HCT116 (cell line): ENCODE results near the gene KIAA0825. TPM values are rescaled to one million over a fixed set of nuclear protein-coding genes. Genes with fewer than 3 reads are reported as not detected.

Experiments
- ATAC-seq: fragments of 200-7000 bp; cut with Tn5 transposase; 2 replicates; pipeline ENCODE4 v1.9.1; 2020; ENCODE audit warnings: mild to moderate bottlenecking, moderate library complexity
- BruUV-seq: library from RNA; stranded (reverse); fragments of 400-500 nt; replicated peaks from 2 replicates; lab custom pipeline; 2021; lab: Mats Ljungman, UMichigan
- CTCF ChIA-PET: fragments of 300-600 bp; sonication (Branson Sonifier 250); formaldehyde crosslinking; loops from one replicate; lab custom pipeline; 2021; ENCODE audit warnings: antibody characterized with exemption; lab: Charles Lee
- POLR2A ChIA-PET: fragments of 300-600, 350-600 bp; sonication (Branson Sonifier 250); formaldehyde crosslinking; loops from one replicate; lab custom pipeline; 2021; ENCODE audit warnings: antibody characterized with exemption; lab: Charles Lee
- RAD21 ChIA-PET, 2 experiments: fragments of 300-600 bp; sonication (Branson Sonifier 250); formaldehyde crosslinking; loops; one replicate each; lab custom pipeline; 2023; ENCODE audit warnings: low total read pairs in 2 of 2; ENCODE audit not compliant: uncharacterized antibody in 2 of 2, unreplicated experiment in 2 of 2, low non-redundant PET in 1 of 2; lab: Charles Lee
- DNase-seq: peaks from one replicate; pipeline ENCODE4 v3.0.0-alpha.2; 2010; ENCODE audit warnings: low read depth, low spot score
- H2AFZ ChIP-seq: fragments of 200-600 bp; shearing (Covaris generic), sonication (generic); 2 replicates; pipeline ENCODE4 v1.6.1; 2017; ENCODE audit warnings: low read depth, mixed run types, mixed read lengths, antibody characterized with exemption, low read length; ENCODE audit not compliant: poor library complexity, severe bottlenecking
- H3K27ac ChIP-seq: 2 replicates; pipeline ENCODE4 v1.5.1; 2012; ENCODE audit warnings: low read depth, low read length
- H3K27me3 ChIP-seq: fragments of 200-600 bp; sonication (generic); 2 replicates; pipeline ENCODE4 v1.6.1; 2016; ENCODE audit warnings: mixed run types, low read length, mixed read lengths; ENCODE audit not compliant: insufficient read depth
- H3K36me3 ChIP-seq, 2 experiments: fragments of 200-500 bp in 1 of 2; fragments of 200-600 bp in 1 of 2; sonication (Bioruptor generic) in 1 of 2; sonication (generic) in 1 of 2; 2 replicates each; pipeline versions ENCODE4 v1.5.1 to v1.6.1; 2014 to 2016; ENCODE audit warnings: low read length in 2 of 2, inconsistent platforms in 1 of 2, mixed read lengths in 1 of 2, mixed run types in 1 of 2; ENCODE audit not compliant: insufficient read depth in 2 of 2, control insufficient read depth in 1 of 2
- H3K4me1 ChIP-seq, 2 experiments: fragments of 200-600 bp in 1 of 2; sonication (generic) in 1 of 2; 2 replicates each; pipeline versions ENCODE4 v1.5.1 to v1.6.1; 2012 to 2017; ENCODE audit warnings: low read length in 2 of 2, inconsistent platforms in 1 of 2, mild to moderate bottlenecking in 1 of 2, mixed read lengths in 1 of 2, mixed run types in 1 of 2, moderate library complexity in 1 of 2; ENCODE audit not compliant: insufficient read depth in 2 of 2, control insufficient read depth in 1 of 2
- H3K4me2 ChIP-seq: fragments of 200-600 bp; sonication (generic); 2 replicates; pipeline ENCODE4 v1.6.1; 2017; ENCODE audit warnings: mixed run types, low read length, mixed read lengths
- H3K4me3 ChIP-seq, 2 experiments: fragments of 200-600 bp in 1 of 2; sonication (generic) in 1 of 2; replicated peaks in 1 of 2; 2 replicates each; pipeline ENCODE4 v1.5.1; 2011 to 2016; ENCODE audit warnings: low read length in 2 of 2, control low read depth in 1 of 2, low read depth in 1 of 2, mild to moderate bottlenecking in 1 of 2, mixed read lengths in 1 of 2, mixed run types in 1 of 2
- H3K79me2 ChIP-seq: fragments of 200-600 bp; sonication (generic); 2 replicates; pipeline ENCODE4 v1.6.1; 2017; ENCODE audit warnings: mild to moderate bottlenecking, mixed run types, low read length, moderate library complexity, mixed read lengths; ENCODE audit not compliant: insufficient read depth
- H3K9ac ChIP-seq: fragments of 200-600 bp; sonication (generic); 2 replicates; pipeline ENCODE4 v1.6.1; 2016; ENCODE audit warnings: low read length, mixed read lengths
- H3K9me2 ChIP-seq: fragments of 200-600 bp; sonication (generic), shearing (Covaris generic); 2 replicates; pipeline ENCODE4 v1.6.1; 2017; ENCODE audit warnings: mixed run types, mild to moderate bottlenecking, moderate library complexity; ENCODE audit not compliant: insufficient read depth
- H3K9me3 ChIP-seq, 2 experiments: fragments of 200-500 bp in 1 of 2; fragments of 200-600 bp in 1 of 2; sonication (Bioruptor generic) in 1 of 2; sonication (generic) in 1 of 2; 2 replicates each; pipeline ENCODE4 v1.6.1; 2014 to 2017; ENCODE audit warnings: low read length in 2 of 2, mixed read lengths in 2 of 2, inconsistent platforms in 1 of 2, low read depth in 1 of 2, mild to moderate bottlenecking in 1 of 2, mixed run types in 1 of 2, moderate library complexity in 1 of 2; ENCODE audit not compliant: control insufficient read depth in 1 of 2, insufficient read depth in 1 of 2
- H4K20me1 ChIP-seq: fragments of 200-600 bp; sonication (generic), shearing (Covaris generic); 2 replicates; pipeline ENCODE4 v1.6.1; 2017; ENCODE audit warnings: mixed run types, mild to moderate bottlenecking, moderate library complexity; ENCODE audit not compliant: insufficient read depth
- EGR1 ChIP-seq: IDR thresholded peaks from 2 replicates; pipeline ENCODE4 v1.6.1; 2012; ENCODE audit warnings: low read depth
- POLR2AphosphoS5 ChIP-seq: IDR thresholded peaks from 2 replicates; pipeline ENCODE4 v1.6.1; 2011; ENCODE audit warnings: mild to moderate bottlenecking, low read depth, low read length, moderate library complexity
- SP1 ChIP-seq: IDR thresholded peaks from 2 replicates; pipeline ENCODE4 v1.6.1; 2012; ENCODE audit warnings: low read depth
- YY1 ChIP-seq: IDR thresholded peaks from 2 replicates; pipeline ENCODE4 v1.6.1; 2011; ENCODE audit warnings: low read length, low read depth, moderate library complexity, mild to moderate bottlenecking; ENCODE audit not compliant: insufficient replicate concordance; ENCODE audit errors: extremely low read depth
- ZNF274 ChIP-seq: fragments of 200-500 bp; sonication (Bioruptor generic); IDR thresholded peaks from 2 replicates; pipeline ENCODE4 v1.6.1; 2014; ENCODE audit warnings: mild to moderate bottlenecking, low read depth, low read length, inconsistent platforms
- intact Hi-C: fragments of 100-400 bp; cut with micrococcal nuclease; formaldehyde crosslinking; loops from 2 replicates; pipeline ENCODE4 v1.10.0; 2022
- total RNA-seq: library from RNA; stranded (reverse); gene quantifications from one replicate; pipeline ENCODE4 v1.2.1, GENCODE V29; 2021; ENCODE audit not compliant: unreplicated experiment
- TF ChIP-seq, protein P1 (sequence below): IDR thresholded peaks from 2 replicates; pipeline ENCODE4 v1.6.1; 2011; ENCODE audit warnings: mild to moderate bottlenecking, low read length, moderate library complexity; ENCODE audit not compliant: insufficient replicate concordance; ENCODE audit errors: extremely low read depth

KIAA0825 gene
- total RNA-seq, 1 experiment from 2014 or later = 1.4 TPM

DNA sequence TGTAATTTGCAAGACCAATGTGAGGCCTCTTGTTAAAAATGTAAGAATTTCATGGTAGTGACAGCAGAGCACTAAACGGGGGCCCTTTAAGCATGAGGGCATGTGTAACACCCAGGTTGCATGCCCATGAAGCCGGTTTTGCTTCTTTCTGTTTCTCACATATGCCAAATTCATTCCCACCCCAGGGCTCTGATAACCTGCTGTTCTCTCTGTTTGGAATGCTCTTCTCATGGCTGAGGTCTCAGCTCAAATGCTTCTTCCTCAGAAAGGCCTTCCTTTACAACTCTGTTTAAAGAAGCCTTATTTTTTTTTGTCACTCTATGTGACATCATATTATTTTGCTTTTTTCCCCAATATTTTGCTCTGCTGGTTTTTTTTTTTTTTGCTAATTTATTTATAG lies 369.0 kb downstream of the KIAA0825 start:
- Histone ChIP-seq H3K4me1 (no peaks in the 10 kb centered on the region), H3K27ac (no peak overlapping the region), H2AFZ (no peak overlapping the region), H3K27me3 (no peaks in the 10 kb centered on the region), H3K4me3 (no peak overlapping the region), H3K9me3 (no peaks in the 10 kb centered on the region), H3K9ac (no peak overlapping the region), H3K4me2 (no peak overlapping the region), H3K79me2 (no peaks in the 10 kb centered on the region), H3K9me2 (no peaks in the 10 kb centered on the region), H3K36me3 (no peaks in the 10 kb centered on the region), H4K20me1 (no peaks in the 10 kb centered on the region)
- ChIA-PET CTCF (no interaction called here), RAD21 (no interaction called here), POLR2A (no interaction called here)
- ATAC-seq (no peak), DNase-seq (no peak)
- BruUV-seq = no TSS peak
- TF ChIP-seq SP1 = no peak
- no peak for TF ChIP-seq EGR1
- intact Hi-C loops = no loop called here

DNA sequence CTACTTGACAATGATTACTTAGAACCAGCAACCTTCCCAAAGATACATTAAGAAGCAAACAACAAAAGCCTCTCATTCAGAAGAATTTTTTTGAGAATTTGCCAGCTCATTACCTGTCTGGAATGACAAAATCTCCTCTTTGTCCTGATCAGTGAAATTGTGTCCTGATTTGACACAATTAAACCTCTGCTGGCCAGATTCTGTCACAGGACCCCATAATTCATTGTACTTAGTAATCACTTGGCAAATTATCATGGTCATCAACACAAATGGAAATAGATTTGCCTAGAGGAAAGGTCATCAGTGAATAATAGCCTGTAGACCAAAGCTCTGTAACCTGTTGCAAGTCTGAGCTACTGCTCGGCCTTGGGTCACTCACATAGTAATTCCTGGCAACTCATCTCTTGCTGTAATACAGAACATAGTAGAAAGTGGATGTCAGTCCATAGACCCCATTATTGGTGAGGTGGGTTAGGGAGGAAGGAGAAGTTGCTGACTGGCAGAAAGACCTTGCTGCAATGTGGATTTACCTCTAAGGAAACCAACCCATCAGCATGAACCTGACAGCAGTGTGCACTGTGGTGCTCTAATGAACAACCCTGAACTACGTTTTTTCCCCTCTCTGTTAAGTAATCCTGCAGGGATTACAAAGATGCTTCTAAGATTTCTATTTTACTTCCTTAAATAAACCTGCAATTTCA lies 370.1 kb downstream of the KIAA0825 start:
- H3K9me3 ChIP-seq = no peaks in the 10 kb centered on the region
- no peaks in the 10 kb centered on the region for H3K4me1 ChIP-seq
- DNase-seq = no peak
- no TSS peak for BruUV-seq
- no peaks in the 10 kb centered on the region for H3K9me2 ChIP-seq
- H3K4me2 ChIP-seq = no peak overlapping the region
- no peaks in the 10 kb centered on the region for H3K27me3 ChIP-seq
- H3K36me3 ChIP-seq = no peaks in the 10 kb centered on the region
- H3K9ac ChIP-seq = no peak overlapping the region
- H3K4me3 ChIP-seq = no peak overlapping the region
- ChIA-PET POLR2A (no interaction called here), RAD21 (no interaction called here), CTCF (no interaction called here)
- intact Hi-C loops = no loop called here
- no peak overlapping the region for H2AFZ ChIP-seq
- no peak overlapping the region for H3K27ac ChIP-seq
- H3K79me2 ChIP-seq = no peaks in the 10 kb centered on the region
- no peak for ATAC-seq
- no peaks in the 10 kb centered on the region for H4K20me1 ChIP-seq
- TF ChIP-seq, protein P1, sequence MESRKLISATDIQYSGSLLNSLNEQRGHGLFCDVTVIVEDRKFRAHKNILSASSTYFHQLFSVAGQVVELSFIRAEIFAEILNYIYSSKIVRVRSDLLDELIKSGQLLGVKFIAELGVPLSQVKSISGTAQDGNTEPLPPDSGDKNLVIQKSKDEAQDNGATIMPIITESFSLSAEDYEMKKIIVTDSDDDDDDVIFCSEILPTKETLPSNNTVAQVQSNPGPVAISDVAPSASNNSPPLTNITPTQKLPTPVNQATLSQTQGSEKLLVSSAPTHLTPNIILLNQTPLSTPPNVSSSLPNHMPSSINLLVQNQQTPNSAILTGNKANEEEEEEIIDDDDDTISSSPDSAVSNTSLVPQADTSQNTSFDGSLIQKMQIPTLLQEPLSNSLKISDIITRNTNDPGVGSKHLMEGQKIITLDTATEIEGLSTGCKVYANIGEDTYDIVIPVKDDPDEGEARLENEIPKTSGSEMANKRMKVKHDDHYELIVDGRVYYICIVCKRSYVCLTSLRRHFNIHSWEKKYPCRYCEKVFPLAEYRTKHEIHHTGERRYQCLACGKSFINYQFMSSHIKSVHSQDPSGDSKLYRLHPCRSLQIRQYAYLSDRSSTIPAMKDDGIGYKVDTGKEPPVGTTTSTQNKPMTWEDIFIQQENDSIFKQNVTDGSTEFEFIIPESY = no peak
- TF ChIP-seq ZNF274 (no peak), YY1 (no peak), POLR2AphosphoS5 (no peak)
